Activated CD4-positive, alpha-beta T cell treated with anti-CD3 and anti-CD28 coated beads, Interleukin-2, amount 10 ng/mL, durations not matched to agents 7 days and 5 days (primary cell): Measurements from ENCODE around the gene AK8. TPM values are rescaled to one million over a fixed set of nuclear protein-coding genes. Genes with fewer than 3 reads are reported as not detected.
"Not testable (repeated sequence)": the region's sequence is repeated elsewhere in the genome, so short reads cannot be mapped to it uniquely, and the experiment has no call there.

Source experiments
- CTCF ChIA-PET: fragments of 350-600 bp; sonication (Branson Sonifier 250); formaldehyde crosslinking; loops from one replicate; lab custom pipeline; 2021; ENCODE audit warnings: antibody characterized with exemption; lab: Charles Lee
- POLR2A ChIA-PET: fragments of 350-600 bp; sonication (Branson Sonifier 250); formaldehyde crosslinking; loops from one replicate; lab custom pipeline; 2021; ENCODE audit warnings: antibody characterized with exemption; lab: Charles Lee
- DNase-seq: peaks from one replicate; pipeline ENCODE4 v3.0.0-alpha.2; 2020
- H3K27ac Mint-ChIP-seq: one replicate; pipeline ENCODE4 v1.8.0; 2021; ENCODE audit warnings: mild to moderate bottlenecking, moderate library complexity, mixed read lengths
- H3K27me3 Mint-ChIP-seq: one replicate; pipeline ENCODE4 v1.8.0; 2021; ENCODE audit warnings: mixed read lengths
- H3K36me3 Mint-ChIP-seq: one replicate; pipeline ENCODE4 v1.8.0; 2021; ENCODE audit warnings: low read depth, mixed read lengths
- H3K4me1 Mint-ChIP-seq: one replicate; pipeline ENCODE4 v1.8.0; 2021; ENCODE audit warnings: mixed read lengths
- H3K4me3 Mint-ChIP-seq: one replicate; pipeline ENCODE4 v1.8.0; 2021; ENCODE audit warnings: mild to moderate bottlenecking, moderate library complexity, mixed read lengths
- H3K9me3 Mint-ChIP-seq: one replicate; pipeline ENCODE4 v1.8.0; 2021; ENCODE audit warnings: mixed read lengths
- total RNA-seq, 2 experiments: library from RNA; stranded (reverse); gene quantifications; one replicate each; pipeline ENCODE4 v1.2.3, GENCODE V29; 2021

Gene AK8
- total RNA-seq, 2 experiments from 2014 or later: not detected

GRCh38 chr9:132780230-132781007 lies 97.7 kb downstream of the AK8 start:
- Mint-ChIP-seq H3K36me3 (no peaks in the 10 kb centered on the region), H3K27me3 (peaks cover 32% of the 10 kb centered on the region), H3K9me3 (peaks cover 3% of the 10 kb centered on the region), H3K27ac (no peak overlapping the region), H3K4me1 (peaks cover 12% of the 10 kb centered on the region), H3K4me3 (no peak overlapping the region)
- POLR2A ChIA-PET: interaction anchor here (0.7 kb wide), 1 partner anchor 650 kb away, joined by 4 read pairs; no protein-coding TSS in a partner anchor
- CTCF ChIA-PET: no interaction called here
- DNase-seq: no peak

- DNase-seq: no peak
- no peak overlapping the region for H3K27ac Mint-ChIP-seq
- H3K36me3 Mint-ChIP-seq: no peaks in the 10 kb centered on the region
- H3K4me1 Mint-ChIP-seq: peaks cover 29% of the 10 kb centered on the region
- peaks cover 19% of the 10 kb centered on the region for H3K27me3 Mint-ChIP-seq
- POLR2A ChIA-PET: no interaction called here
- peaks cover 3% of the 10 kb centered on the region for H3K9me3 Mint-ChIP-seq
- CTCF ChIA-PET: interaction anchor here (0.7 kb wide), 1 partner anchor 8 kb away, joined by 3 read pairs; no protein-coding TSS in a partner anchor
- no peak overlapping the region for H3K4me3 Mint-ChIP-seq
These were observed 101.2 kb downstream of the AK8 start for GRCh38 chr9:132776891-132777290.

- Mint-ChIP-seq H3K27me3 (peaks cover 18% of the 10 kb centered on the region), H3K27ac (no peak overlapping the region), H3K36me3 (peaks cover 3% of the 10 kb centered on the region), H3K9me3 (peaks cover 7% of the 10 kb centered on the region), H3K4me3 (no peak overlapping the region), H3K4me1 (peaks cover 34% of the 10 kb centered on the region)
- ChIA-PET POLR2A (no interaction called here), CTCF (interaction anchor here (0.5 kb wide), 1 partner anchor 1379 kb away, joined by 3 read pairs; no protein-coding TSS in a partner anchor)
- DNase-seq: no peak
These were observed 101.8 kb downstream of the AK8 start for GRCh38 chr9:132776268-132776667.

- H3K9me3 Mint-ChIP-seq: peaks cover 7% of the 10 kb centered on the region
- peaks cover 32% of the 10 kb centered on the region for H3K4me1 Mint-ChIP-seq
- H3K27me3 Mint-ChIP-seq: peaks cover 16% of the 10 kb centered on the region
- H3K36me3 Mint-ChIP-seq: peaks cover 3% of the 10 kb centered on the region
- ChIA-PET POLR2A (no interaction called here), CTCF (no interaction called here)
- DNase-seq: no peak
- H3K4me3 Mint-ChIP-seq: no peak overlapping the region
- no peak overlapping the region for H3K27ac Mint-ChIP-seq
These were observed 102.4 kb downstream of the AK8 start for GRCh38 chr9:132775720-132776119.

GRCh38 chr9:132774886-132775285 lies 103.2 kb downstream of the AK8 start:
- H3K4me3 Mint-ChIP-seq: no peak overlapping the region
- no peak overlapping the region for H3K27ac Mint-ChIP-seq
- H3K36me3 Mint-ChIP-seq: peaks cover 3% of the 10 kb centered on the region
- ChIA-PET CTCF (no interaction called here), POLR2A (no interaction called here)
- peaks cover 7% of the 10 kb centered on the region for H3K9me3 Mint-ChIP-seq
- DNase-seq: no peak
- peaks cover 23% of the 10 kb centered on the region for H3K4me1 Mint-ChIP-seq
- peaks cover 7% of the 10 kb centered on the region for H3K27me3 Mint-ChIP-seq

- DNase-seq: no peak
- Mint-ChIP-seq H3K4me1 (peaks cover 24% of the 10 kb centered on the region), H3K27me3 (no peaks in the 10 kb centered on the region), H3K27ac (no peak overlapping the region), H3K4me3 (no peak overlapping the region), H3K9me3 (peaks cover 4% of the 10 kb centered on the region), H3K36me3 (peaks cover 3% of the 10 kb centered on the region)
- CTCF ChIA-PET: no interaction called here
- POLR2A ChIA-PET: no interaction called here
These were observed 104.2 kb downstream of the AK8 start for GRCh38 chr9:132773764-132774339.

GRCh38 chr9:132773093-132773492 lies 105.0 kb downstream of the AK8 start:
- POLR2A ChIA-PET: no interaction called here
- Mint-ChIP-seq H3K27ac (peak overlapping the region; percentile 41), H3K9me3 (peaks cover 4% of the 10 kb centered on the region), H3K4me3 (no peak overlapping the region), H3K27me3 (no peaks in the 10 kb centered on the region), H3K4me1 (peaks cover 28% of the 10 kb centered on the region), H3K36me3 (peaks cover 3% of the 10 kb centered on the region)
- DNase-seq: no peak
- CTCF ChIA-PET: interaction anchor here (0.9 kb wide), 1 partner anchor 8 kb away, joined by 3 read pairs; no protein-coding TSS in a partner anchor

- H3K27me3 Mint-ChIP-seq, DNase-seq, CTCF ChIA-PET, POLR2A ChIA-PET, H3K36me3 Mint-ChIP-seq, H3K4me3 Mint-ChIP-seq, H3K9me3 Mint-ChIP-seq: not testable (repeated sequence)
- H3K4me1 Mint-ChIP-seq: peaks cover 31% of the 10 kb centered on the region
- peak overlapping the region; percentile 99 for H3K27ac Mint-ChIP-seq
These were observed 106.3 kb downstream of the AK8 start for GRCh38 chr9:132771752-132772151.

GRCh38 chr9:132770770-132771310 lies 107.2 kb downstream of the AK8 start:
- Mint-ChIP-seq H3K27ac (peak overlapping the region; percentile 99), H3K27me3 (peaks cover 4% of the 10 kb centered on the region), H3K4me3 (peak overlapping the region; percentile 97), H3K9me3 (peaks cover 4% of the 10 kb centered on the region), H3K36me3 (peaks cover 3% of the 10 kb centered on the region), H3K4me1 (peaks cover 31% of the 10 kb centered on the region)
- DNase-seq: no peak
- ChIA-PET CTCF (interaction anchor here (2.0 kb wide), 1 partner anchor 12 kb away, joined by 10 read pairs; no protein-coding TSS in a partner anchor), POLR2A (no interaction called here)

- peaks cover 31% of the 10 kb centered on the region for H3K4me1 Mint-ChIP-seq
- peak overlapping the region; percentile 99 for H3K27ac Mint-ChIP-seq
- CTCF ChIA-PET: interaction anchor here (0.6 to 2.0 kb wide), 5 partner anchors 11 to 1253 kb away, joined by 3 to 10 read pairs (median 3); no protein-coding TSS in a partner anchor
- peaks cover 3% of the 10 kb centered on the region for H3K36me3 Mint-ChIP-seq
- POLR2A ChIA-PET: interaction anchor here (0.6 kb wide), 1 partner anchor 97 kb away, joined by 3 read pairs; no protein-coding TSS in a partner anchor
- H3K4me3 Mint-ChIP-seq: peak overlapping the region; percentile 97
- peaks cover 4% of the 10 kb centered on the region for H3K9me3 Mint-ChIP-seq
- peaks cover 4% of the 10 kb centered on the region for H3K27me3 Mint-ChIP-seq
- peak; percentile 77 for DNase-seq
These were observed 107.9 kb downstream of the AK8 start for GRCh38 chr9:132769906-132770769.

GRCh38 chr9:132768932-132769905 lies 108.9 kb downstream of the AK8 start:
- peak overlapping the region; percentile 97 for H3K4me3 Mint-ChIP-seq
- ChIA-PET CTCF (interaction anchor here (0.6 to 2.0 kb wide), 7 partner anchors 8 to 1254 kb away, joined by 3 to 10 read pairs (median 3); no protein-coding TSS in a partner anchor), POLR2A (interaction anchor here (0.6 to 0.7 kb wide), 2 partner anchors 98 kb away, joined by 3 read pairs; no protein-coding TSS in a partner anchor)
- peaks cover 4% of the 10 kb centered on the region for H3K9me3 Mint-ChIP-seq
- peaks cover 31% of the 10 kb centered on the region for H3K4me1 Mint-ChIP-seq
- DNase-seq: peak; percentile 78
- H3K27ac Mint-ChIP-seq: peak overlapping the region; percentile 99
- peaks cover 3% of the 10 kb centered on the region for H3K36me3 Mint-ChIP-seq
- H3K27me3 Mint-ChIP-seq: peaks cover 4% of the 10 kb centered on the region
